Astrocyte (in vitro differentiated cells and primary cell): ENCODE data around the gene C9orf85. TPM values are rescaled to one million over a fixed set of nuclear protein-coding genes. Genes with fewer than 3 reads are reported as not detected.

ENCODE experiments used
- DNase-seq: peaks from one replicate; pipeline ENCODE4 v3.0.0-alpha.2; 2010; ENCODE audit warnings: low read depth
- FAIRE-seq: peaks from 2 replicates; lab custom pipeline; 2011; peaks lifted over from hg19 to GRCh38; lab: Jason Lieb, UNC
- H2AFZ ChIP-seq: 2 replicates; pipeline ENCODE4 v1.6.0; 2012; ENCODE audit warnings: low read depth, low read length, inconsistent platforms
- H3K27ac ChIP-seq: 2 replicates; pipeline ENCODE4 v1.5.1; 2011; ENCODE audit warnings: low read depth, low read length, inconsistent platforms
- H3K27me3 ChIP-seq: 2 replicates; pipeline ENCODE4 v1.6.0; 2011; ENCODE audit warnings: low read length, inconsistent platforms; ENCODE audit not compliant: insufficient read depth
- H3K36me3 ChIP-seq: 2 replicates; pipeline ENCODE4 v1.5.1; 2011; ENCODE audit warnings: low read length, inconsistent platforms; ENCODE audit not compliant: insufficient read depth
- H3K4me1 ChIP-seq: 2 replicates; pipeline ENCODE4 v1.5.1; 2011; ENCODE audit warnings: low read length, inconsistent platforms; ENCODE audit not compliant: insufficient read depth
- H3K4me2 ChIP-seq: 2 replicates; pipeline ENCODE4 v1.6.0; 2012; ENCODE audit warnings: low read length, inconsistent platforms
- H3K4me3 ChIP-seq: 2 replicates; pipeline ENCODE4 v1.5.1; 2011; ENCODE audit warnings: low read depth, mild to moderate bottlenecking, low read length, inconsistent platforms; ENCODE audit not compliant: insufficient read depth
- H3K79me2 ChIP-seq: 2 replicates; pipeline ENCODE4 v1.6.0; 2012; ENCODE audit warnings: mild to moderate bottlenecking, low read length, inconsistent platforms; ENCODE audit not compliant: insufficient read depth
- H3K9ac ChIP-seq: 2 replicates; pipeline ENCODE4 v1.6.0; 2012; ENCODE audit warnings: mild to moderate bottlenecking, low read length, inconsistent platforms
- H3K9me3 ChIP-seq: 2 replicates; pipeline ENCODE4 v1.5.1; 2012; ENCODE audit warnings: low read depth, mild to moderate bottlenecking, low read length, inconsistent platforms; ENCODE audit not compliant: insufficient read depth
- H4K20me1 ChIP-seq: 2 replicates; pipeline ENCODE4 v1.6.0; 2012; ENCODE audit warnings: low read length, inconsistent platforms; ENCODE audit not compliant: insufficient read depth
- H3K27ac Mint-ChIP-seq: one replicate; pipeline ENCODE4 v1.8.0; 2021; ENCODE audit warnings: mild to moderate bottlenecking, mixed read lengths; ENCODE audit not compliant: unreplicated experiment
- H3K27me3 Mint-ChIP-seq: one replicate; pipeline ENCODE4 v1.8.0; 2021; ENCODE audit warnings: low read depth, mixed read lengths; ENCODE audit not compliant: unreplicated experiment
- H3K36me3 Mint-ChIP-seq: one replicate; pipeline ENCODE4 v1.8.0; 2021; ENCODE audit warnings: low read depth, mixed read lengths; ENCODE audit not compliant: unreplicated experiment
- H3K4me1 Mint-ChIP-seq: one replicate; pipeline ENCODE4 v1.8.0; 2021; ENCODE audit warnings: low read depth, mixed read lengths; ENCODE audit not compliant: unreplicated experiment
- H3K4me3 Mint-ChIP-seq: one replicate; pipeline ENCODE4 v1.8.0; 2021; ENCODE audit warnings: mild to moderate bottlenecking, moderate library complexity, mixed read lengths; ENCODE audit not compliant: unreplicated experiment
- H3K9me3 Mint-ChIP-seq: one replicate; pipeline ENCODE4 v1.8.0; 2021; ENCODE audit warnings: mild to moderate bottlenecking, mixed read lengths; ENCODE audit not compliant: unreplicated experiment
- CTCF ChIP-seq: IDR thresholded peaks from 2 replicates; pipeline ENCODE4 v1.5.1; 2011; ENCODE audit warnings: low read depth, mild to moderate bottlenecking, inconsistent platforms, low read length, moderate library complexity; ENCODE audit not compliant: insufficient read depth
- EZH2 ChIP-seq: IDR thresholded peaks from 2 replicates; pipeline ENCODE4 v1.6.1; 2012; ENCODE audit warnings: mild to moderate bottlenecking, low read length, inconsistent platforms; ENCODE audit not compliant: insufficient read depth
- total RNA-seq: library from RNA; stranded (reverse); gene quantifications from 2 replicates; pipeline ENCODE4 v1.2.1, GENCODE V29; 2021

The C9orf85 gene
- total RNA-seq, 1 donor from 2014 or later, result 15.2 TPM

- Histone ChIP-seq H4K20me1 (peaks cover 73% of the 10 kb centered on the region), H3K27ac (no peak overlapping the region), H3K4me3 (no peak overlapping the region), H2AFZ (no peak overlapping the region), H3K36me3 (no peaks in the 10 kb centered on the region), H3K4me2 (no peak overlapping the region), H3K79me2 (peaks cover 96% of the 10 kb centered on the region), H3K27me3 (no peaks in the 10 kb centered on the region), H3K9me3 (no peaks in the 10 kb centered on the region), H3K9ac (no peak overlapping the region), H3K4me1 (no peaks in the 10 kb centered on the region)
- no peaks in the 10 kb centered on the region for H3K36me3 Mint-ChIP-seq
- TF ChIP-seq CTCF, result no peak
- no peak for TF ChIP-seq EZH2
- H3K4me1 Mint-ChIP-seq, result peaks cover 14% of the 10 kb centered on the region
- no peak overlapping the region for H3K4me3 Mint-ChIP-seq
- FAIRE-seq, result no peak
- H3K9me3 Mint-ChIP-seq, result no peaks in the 10 kb centered on the region
- no peaks in the 10 kb centered on the region for H3K27me3 Mint-ChIP-seq
- DNase-seq, result no peak
- no peak overlapping the region for H3K27ac Mint-ChIP-seq
Observed at GRCh38 chr9:71901695-71902597, 9.5 kb upstream of the C9orf85 start.

GRCh38 chr9:71904076-71904475 lies 7.4 kb upstream of the C9orf85 start:
- Histone ChIP-seq H3K79me2 (peaks cover 96% of the 10 kb centered on the region), H3K27me3 (no peaks in the 10 kb centered on the region), H3K9me3 (no peaks in the 10 kb centered on the region), H2AFZ (no peak overlapping the region), H3K4me1 (peaks cover 5% of the 10 kb centered on the region), H3K27ac (no peak overlapping the region), H4K20me1 (peaks cover 77% of the 10 kb centered on the region), H3K36me3 (no peaks in the 10 kb centered on the region), H3K4me2 (no peak overlapping the region), H3K4me3 (no peak overlapping the region), H3K9ac (no peak overlapping the region)
- DNase-seq, result no peak
- H3K27me3 Mint-ChIP-seq, result no peaks in the 10 kb centered on the region
- H3K4me1 Mint-ChIP-seq, result peaks cover 17% of the 10 kb centered on the region
- H3K9me3 Mint-ChIP-seq, result no peaks in the 10 kb centered on the region
- no peak overlapping the region for H3K27ac Mint-ChIP-seq
- FAIRE-seq, result no peak
- no peak for TF ChIP-seq EZH2
- no peak for TF ChIP-seq CTCF
- H3K36me3 Mint-ChIP-seq, result no peaks in the 10 kb centered on the region
- H3K4me3 Mint-ChIP-seq, result no peak overlapping the region

GRCh38 chr9:71908825-71909224 lies 2.6 kb upstream of the C9orf85 start:
- peaks cover 61% of the 10 kb centered on the region for H4K20me1 ChIP-seq
- no peak overlapping the region for H2AFZ ChIP-seq
- H3K27ac Mint-ChIP-seq, result no peak overlapping the region

More at GRCh38 chr9:71908825-71909224, 2.6 kb upstream of the C9orf85 start:
- H3K27me3 Mint-ChIP-seq, result no peaks in the 10 kb centered on the region
- Histone ChIP-seq H3K4me1 (peaks cover 16% of the 10 kb centered on the region), H3K27me3 (no peaks in the 10 kb centered on the region), H3K27ac (no peak overlapping the region), H3K4me2 (peak overlapping the region; percentile 88), H3K9me3 (no peaks in the 10 kb centered on the region), H3K79me2 (peaks cover 83% of the 10 kb centered on the region), H3K36me3 (no peaks in the 10 kb centered on the region), H3K9ac (peak overlapping the region; percentile 94), H3K4me3 (peak overlapping the region; percentile 80)
- H3K4me3 Mint-ChIP-seq, result peak overlapping the region; percentile 95
- H3K36me3 Mint-ChIP-seq, result no peaks in the 10 kb centered on the region
- FAIRE-seq (no peak), DNase-seq (no peak)
- no peak for TF ChIP-seq CTCF
- TF ChIP-seq EZH2, result no peak
- H3K9me3 Mint-ChIP-seq, result no peaks in the 10 kb centered on the region
- peaks cover 13% of the 10 kb centered on the region for H3K4me1 Mint-ChIP-seq
